ENCODE data around the gene MARK1.

DNA sequence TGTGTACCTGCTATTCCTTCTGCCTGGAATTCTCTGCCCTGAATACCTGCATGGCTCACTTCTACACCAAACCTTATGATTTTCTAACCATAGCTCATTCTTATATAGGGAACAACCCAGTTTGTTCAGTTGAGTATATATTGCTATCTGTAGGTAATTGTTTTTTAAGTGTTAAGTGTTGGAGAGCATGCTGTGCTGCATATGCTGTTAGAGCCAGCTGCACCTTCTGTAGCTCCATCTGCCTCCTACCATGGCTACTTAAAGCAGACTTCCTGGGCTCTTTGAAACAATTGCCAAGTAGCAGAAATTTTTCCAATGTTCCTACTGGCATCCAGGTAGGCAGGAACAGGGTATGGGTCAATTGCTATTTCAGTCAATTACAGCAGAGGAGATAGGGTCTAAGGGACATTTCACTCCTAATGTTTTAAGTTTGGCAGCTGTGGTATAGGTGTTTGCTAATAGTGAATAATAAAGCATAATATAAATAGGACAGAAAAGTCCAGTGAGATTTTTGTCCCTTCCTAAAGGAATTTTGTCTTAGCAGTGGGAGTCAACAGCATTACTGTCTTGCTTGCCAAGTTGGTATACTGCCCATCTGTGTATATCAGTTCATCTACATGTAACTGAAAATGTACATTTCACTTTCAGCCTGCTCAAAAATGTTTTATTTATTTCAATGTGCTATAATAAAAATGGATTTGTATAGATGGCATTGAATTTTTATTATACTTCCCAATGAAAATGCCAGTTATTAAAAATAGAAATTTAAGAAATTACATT, 128.2 kb downstream of the MARK1 start:
- TF ChIP-seq ZFP37 (tag by site-specific recombination; IDR thresholded peaks at IDR 0.05) (no peak), KLF8 (tag by site-specific recombination; IDR thresholded peaks at IDR 0.05) (no peak), ZNF433 (tag by site-specific recombination; IDR thresholded peaks at IDR 0.05; ENCODE audit: low read depth) (no peak), ZNF112 (tag by site-specific recombination; IDR thresholded peaks at IDR 0.05) (no peak), ZNF701 (tag by site-specific recombination; IDR thresholded peaks at IDR 0.05) (no peak)

All from HEK293 (cell line).